ENCODE measurements around the gene LARP4B.

LARP4B gene

GRCh38 chr10:824946-825345 is 106.6 kb downstream of the LARP4B start:
- DNase-seq (ENCODE audit: low spot score): no peak

GRCh38 chr10:824497-824896 is 107.0 kb downstream of the LARP4B start:
- DNase-seq (ENCODE audit: low spot score): no peak

GRCh38 chr10:822661-823367 is 108.7 kb downstream of the LARP4B start:
- no peak for DNase-seq (ENCODE audit: low spot score)

GRCh38 chr10:822197-822596 is 109.3 kb downstream of the LARP4B start:
- no peak for DNase-seq (ENCODE audit: low spot score)

GRCh38 chr10:821322-821721 is 110.2 kb downstream of the LARP4B start:
- no peak for DNase-seq (ENCODE audit: low spot score)

- DNase-seq (ENCODE audit: low spot score): no peak
Measured at GRCh38 chr10:819816-820215, 111.7 kb downstream of the LARP4B start.

- no peak for DNase-seq (ENCODE audit: low spot score)
Measured at GRCh38 chr10:819326-819725, 112.2 kb downstream of the LARP4B start.

- DNase-seq (ENCODE audit: low spot score): no peak
Measured at GRCh38 chr10:818526-819220, 112.8 kb downstream of the LARP4B start.

GRCh38 chr10:818010-818409 is 113.5 kb downstream of the LARP4B start:
- no peak for DNase-seq (ENCODE audit: low spot score)

GRCh38 chr10:817371-817770 is 114.1 kb downstream of the LARP4B start:
- DNase-seq (ENCODE audit: low spot score): no peak

GRCh38 chr10:816958-817357 is 114.5 kb downstream of the LARP4B start:
- no peak for DNase-seq (ENCODE audit: low spot score)

- no peak for DNase-seq (ENCODE audit: low spot score)
Measured at GRCh38 chr10:816091-816477, 115.4 kb downstream of the LARP4B start.

GRCh38 chr10:815338-816090 is 116.0 kb downstream of the LARP4B start:
- no peak for DNase-seq (ENCODE audit: low spot score)

GRCh38 chr10:814536-815302 is 116.8 kb downstream of the LARP4B start:
- DNase-seq (ENCODE audit: low spot score): no peak

- no peak for DNase-seq (ENCODE audit: low spot score)
Measured at GRCh38 chr10:813286-813685, 118.2 kb downstream of the LARP4B start.

GRCh38 chr10:812787-813186 is 118.7 kb downstream of the LARP4B start:
- no peak for DNase-seq (ENCODE audit: low spot score)

GRCh38 chr10:811379-812175 is 119.9 kb downstream of the LARP4B start:
- no peak for DNase-seq (ENCODE audit: low spot score)

- no peak for DNase-seq (ENCODE audit: low spot score)
Measured at GRCh38 chr10:810351-810846, 121.1 kb downstream of the LARP4B start.

GRCh38 chr10:809671-810350 is 121.7 kb downstream of the LARP4B start:
- no peak for DNase-seq (ENCODE audit: low spot score)

- DNase-seq (ENCODE audit: low spot score): no peak
Measured at GRCh38 chr10:807958-808353, 123.5 kb downstream of the LARP4B start.

Data from CD4-positive, alpha-beta T cell treated with Interleukin-2 at 100 ng/mL for 4 hours (primary cell).